GM23338 (cell line): ENCODE measurements around the gene OR10W1. TPM values are rescaled to one million over a fixed set of nuclear protein-coding genes. Genes with fewer than 3 reads are reported as not detected.

Source experiments
- ATAC-seq: fragments of 200-7000 bp; cut with Tn5 transposase; 3 replicates; pipeline ENCODE4 v1.9.1; 2020
- DNase-seq: peaks from one replicate; pipeline ENCODE4 v3.0.0-alpha.2; 2015; ENCODE audit warnings: low spot score
- H2AFZ ChIP-seq: fragments of 200-600 bp; sonication (generic); 2 replicates; pipeline ENCODE4 v1.8.0; 2016; ENCODE audit warnings: antibody characterized with exemption, mild to moderate bottlenecking, moderate library complexity
- H3F3A ChIP-seq: fragments of 200-600 bp; sonication (generic); replicated peaks from 2 replicates; pipeline ENCODE4 v1.8.0; 2017; ENCODE audit warnings: antibody characterized with exemption, mixed run types, low read depth
- H3K27ac ChIP-seq: fragments of 200-600 bp; sonication (generic); 2 replicates; pipeline ENCODE4 v1.6.1; 2016; ENCODE audit warnings: low read depth
- H3K27me3 ChIP-seq: fragments of 200-600 bp; sonication (generic); 2 replicates; pipeline ENCODE4 v1.8.0; 2016; ENCODE audit warnings: mild to moderate bottlenecking, mixed run types, moderate library complexity; ENCODE audit not compliant: insufficient read depth
- H3K36me3 ChIP-seq: fragments of 200-600 bp; sonication (generic); 2 replicates; pipeline ENCODE4 v1.8.0; 2016; ENCODE audit warnings: mild to moderate bottlenecking; ENCODE audit not compliant: insufficient read depth
- H3K4me1 ChIP-seq: fragments of 200-600 bp; sonication (generic); 2 replicates; pipeline ENCODE4 v1.8.0; 2016; ENCODE audit warnings: mild to moderate bottlenecking, moderate library complexity; ENCODE audit not compliant: insufficient read depth
- H3K4me2 ChIP-seq: fragments of 200-600 bp; sonication (generic); 2 replicates; pipeline ENCODE4 v1.7.1; 2017; ENCODE audit warnings: mixed run types
- H3K4me3 ChIP-seq: fragments of 200-600 bp; sonication (generic); 2 replicates; pipeline ENCODE4 v1.6.1; 2016; ENCODE audit warnings: mixed run types
- H3K79me2 ChIP-seq: fragments of 200-600 bp; sonication (generic); replicated peaks from 2 replicates; pipeline ENCODE4 v1.8.0; 2017; ENCODE audit warnings: mild to moderate bottlenecking; ENCODE audit not compliant: insufficient read depth
- H3K9me2 ChIP-seq: fragments of 200-600 bp; sonication (generic); 2 replicates; pipeline ENCODE4 v1.8.0; 2017; ENCODE audit not compliant: insufficient read depth
- H4K20me1 ChIP-seq: fragments of 200-600 bp; sonication (generic); replicated peaks from 2 replicates; pipeline ENCODE4 v1.8.0; 2017; ENCODE audit warnings: mild to moderate bottlenecking; ENCODE audit not compliant: insufficient read depth
- H3K27ac Mint-ChIP-seq: 2 replicates; pipeline ENCODE4 v1.8.0; 2020; ENCODE audit warnings: inconsistent platforms, mild to moderate bottlenecking, moderate library complexity, mixed read lengths
- H3K27me3 Mint-ChIP-seq: 3 replicates; pipeline ENCODE4 v1.8.0; 2022; ENCODE audit warnings: low read depth, mild to moderate bottlenecking, moderate library complexity, mixed read lengths, inconsistent platforms; ENCODE audit not compliant: insufficient read depth, poor library complexity
- H3K36me3 Mint-ChIP-seq: 3 replicates; pipeline ENCODE4 v1.8.0; 2021; ENCODE audit warnings: low read depth, mild to moderate bottlenecking, inconsistent platforms, moderate library complexity, mixed read lengths
- H3K4me1 Mint-ChIP-seq: 3 replicates; pipeline ENCODE4 v1.8.0; 2020; ENCODE audit warnings: mild to moderate bottlenecking, inconsistent platforms, mixed read lengths
- H3K4me3 Mint-ChIP-seq: 3 replicates; pipeline ENCODE4 v1.8.0; 2021; ENCODE audit warnings: moderate library complexity, mild to moderate bottlenecking, inconsistent platforms, mixed read lengths
- H3K9me3 Mint-ChIP-seq: 3 replicates; pipeline ENCODE4 v1.8.0; 2020; ENCODE audit warnings: moderate library complexity, mild to moderate bottlenecking, inconsistent platforms, mixed read lengths
- CREB1 ChIP-seq: fragments of 250-450 bp; sonication (Bioruptor Pico); IDR thresholded peaks from 2 replicates; pipeline ENCODE4 v1.5.0; 2020; ENCODE audit warnings: low read depth, mild to moderate bottlenecking, moderate library complexity
- CTCF ChIP-seq, 2 experiments: fragments of 200-600 bp in 1 of 2; sonication (generic) in 1 of 2; conservative IDR thresholded peaks; 2 replicates each; pipeline versions ENCODE4 v1.5.1 to v1.6.1; 2016 to 2017; ENCODE audit warnings: antibody characterized with exemption in 2 of 2, low read depth in 2 of 2, mild to moderate bottlenecking in 2 of 2, moderate library complexity in 1 of 2
- ETS1 ChIP-seq: IDR thresholded peaks from 2 replicates; pipeline ENCODE4 v1.6.1; 2016; ENCODE audit warnings: antibody characterized with exemption
- EZH2 ChIP-seq: fragments of 200-600 bp; sonication (generic); IDR thresholded peaks from one replicate; pipeline ENCODE4 v1.8.0; 2017; ENCODE audit warnings: antibody characterized with exemption, mild to moderate bottlenecking, low read depth; ENCODE audit not compliant: unreplicated experiment
- EZH2phosphoT487 ChIP-seq: fragments of 200-600 bp; sonication (generic); IDR thresholded peaks from one replicate; pipeline ENCODE4 v1.8.1; 2018; ENCODE audit warnings: antibody characterized with exemption; ENCODE audit not compliant: unreplicated experiment
- JUNB ChIP-seq: IDR thresholded peaks from one replicate; pipeline ENCODE4 v1.6.1; 2016; ENCODE audit warnings: antibody characterized with exemption; ENCODE audit not compliant: unreplicated experiment
- NANOG ChIP-seq: IDR thresholded peaks from 2 replicates; pipeline ENCODE4 v1.6.1; 2016; ENCODE audit warnings: antibody characterized with exemption, borderline replicate concordance
- POLR2AphosphoS5 ChIP-seq: IDR thresholded peaks from 2 replicates; pipeline ENCODE4 v1.6.1; 2016; ENCODE audit warnings: antibody characterized with exemption, low read depth
- REST ChIP-seq: IDR thresholded peaks from one replicate; pipeline ENCODE4 v1.6.1; 2018; ENCODE audit warnings: antibody characterized with exemption; ENCODE audit not compliant: unreplicated experiment
- STAT1 ChIP-seq: IDR thresholded peaks from one replicate; pipeline ENCODE4 v1.6.1; 2016; ENCODE audit warnings: antibody characterized with exemption; ENCODE audit not compliant: unreplicated experiment
- ZNF114 ChIP-seq: fragments of 250-450 bp; sonication (Bioruptor Pico); IDR thresholded peaks from 2 replicates; pipeline ENCODE4 v1.5.0; 2020; ENCODE audit warnings: mild to moderate bottlenecking, moderate library complexity
- ZNF331 ChIP-seq: fragments of 250-450 bp; sonication (Bioruptor Pico); IDR thresholded peaks from 2 replicates; pipeline ENCODE4 v1.5.0; 2020; ENCODE audit warnings: low read depth, mild to moderate bottlenecking, moderate library complexity
- polyA plus RNA-seq: library from polyadenylated mRNA; unstranded; fragments of >200 nt; fragmentation: Nextera tagmentation; extraction: Ambion mirVana; gene quantifications from 2 replicates; pipeline ENCODE4 v1.2.1, GENCODE V29; 2016
- total RNA-seq: library from RNA; depleted of rRNA; stranded (reverse); fragments of >200 nt; shearing (Covaris generic); gene quantifications from 2 replicates; pipeline ENCODE4 v1.2.3, GENCODE V29; 2014

Gene OR10W1
- total and polyA plus RNA-seq, 2 experiments from 2014 or later = not detected

- TF ChIP-seq CREB1 (CRISPR knock-in tag) (no peak), EZH2 (no peak), CTCF (conservative IDR thresholded peaks at IDR 0.05; ENCODE audit: low read depth in 2 of 2) (no peak), ZNF331 (CRISPR knock-in tag) (no peak), STAT1 (no peak), POLR2AphosphoS5 (no peak)
Observed at GRCh38 chr11:58276151-58276550, 8.1 kb upstream of the OR10W1 start (continued).

- H2AFZ ChIP-seq = no peak overlapping the region
- H3K36me3 Mint-ChIP-seq = no peaks in the 10 kb centered on the region
Observed at GRCh38 chr11:58275002-58275401, 6.9 kb upstream of the OR10W1 start.

More at GRCh38 chr11:58275002-58275401, 6.9 kb upstream of the OR10W1 start:
- no peaks in the 10 kb centered on the region for H3F3A ChIP-seq
- Mint-ChIP-seq H3K27ac (no peak overlapping the region), H3K4me1 (no peaks in the 10 kb centered on the region), H3K4me3 (no peak overlapping the region), H3K27me3 (no peaks in the 10 kb centered on the region), H3K9me3 (no peaks in the 10 kb centered on the region; the same call in 2 of the 3 replicates)
- no peaks in the 10 kb centered on the region for H3K79me2 ChIP-seq
- H3K4me2 ChIP-seq = no peak overlapping the region
- ATAC-seq (no peak), DNase-seq (no peak)
- no peak overlapping the region for H3K4me3 ChIP-seq
- H4K20me1 ChIP-seq = no peaks in the 10 kb centered on the region
- no peaks in the 10 kb centered on the region for H3K36me3 ChIP-seq
- peaks cover 7% of the 10 kb centered on the region; the same call in 1 of the 2 replicates for H3K9me2 ChIP-seq
- H3K27me3 ChIP-seq = no peaks in the 10 kb centered on the region
- no peak for TF ChIP-seq STAT1
- no peak for TF ChIP-seq REST
- TF ChIP-seq JUNB = no peak
- TF ChIP-seq ZNF331 (CRISPR knock-in tag) = no peak
- no peak for TF ChIP-seq CREB1 (CRISPR knock-in tag)
- no peak for TF ChIP-seq NANOG
- no peak for TF ChIP-seq POLR2AphosphoS5
- TF ChIP-seq ZNF114 (CRISPR knock-in tag) = no peak
- no peak for TF ChIP-seq ETS1
- TF ChIP-seq EZH2phosphoT487 = no peak
- no peak for TF ChIP-seq EZH2
- no peaks in the 10 kb centered on the region for H3K4me1 ChIP-seq
- no peak overlapping the region for H3K27ac ChIP-seq
